ACHN (cell line): Measurements from ENCODE around the gene INTS6.

Experiments used
- DNase-seq: peaks from one replicate; pipeline ENCODE4 v3.0.0-alpha.2; 2015
- in situ Hi-C: cut with HindIII; loops from 2 replicates; pipeline ENCODE4 v1.10.0; 2017; ENCODE audit warnings: low sequenced_read_pairs, low pct_ligation_motif_present, low pct_unique_long_range_greater_than_20kb

The INTS6 gene

GRCh38 chr13:51360489-51360888 is 92.3 kb downstream of the INTS6 start:
- in situ Hi-C loops = no loop called here
- no peak for DNase-seq

GRCh38 chr13:51359352-51359751 is 93.5 kb downstream of the INTS6 start:
- DNase-seq = no peak
- in situ Hi-C loops = no loop called here

GRCh38 chr13:51357928-51358595 is 94.8 kb downstream of the INTS6 start:
- in situ Hi-C loops = no loop called here
- DNase-seq = no peak

GRCh38 chr13:51355217-51355616 is 97.6 kb downstream of the INTS6 start:
- in situ Hi-C loops = no loop called here
- DNase-seq = no peak

GRCh38 chr13:51349016-51349415 is 103.8 kb downstream of the INTS6 start:
- in situ Hi-C loops = no loop called here
- DNase-seq = no peak

- no peak for DNase-seq
- in situ Hi-C loops = no loop called here
Observed at GRCh38 chr13:51348069-51348967, 104.5 kb downstream of the INTS6 start.

GRCh38 chr13:51347099-51347498 is 105.7 kb downstream of the INTS6 start:
- no peak for DNase-seq
- in situ Hi-C loops = no loop called here

GRCh38 chr13:51346397-51346796 is 106.4 kb downstream of the INTS6 start:
- DNase-seq = no peak
- in situ Hi-C loops = no loop called here

- no peak for DNase-seq
- in situ Hi-C loops = no loop called here
Observed at GRCh38 chr13:51343475-51343874, 109.4 kb downstream of the INTS6 start.

GRCh38 chr13:51342706-51343105 is 110.1 kb downstream of the INTS6 start:
- in situ Hi-C loops = no loop called here
- DNase-seq = no peak

GRCh38 chr13:51341791-51342190 is 111.0 kb downstream of the INTS6 start:
- no peak for DNase-seq

GRCh38 chr13:51341232-51341631 is 111.6 kb downstream of the INTS6 start:
- DNase-seq = no peak
- in situ Hi-C loops = no loop called here

More at GRCh38 chr13:51341791-51342190, 111.0 kb downstream of the INTS6 start:
- in situ Hi-C loops = no loop called here

GRCh38 chr13:51339952-51340732 is 112.7 kb downstream of the INTS6 start:
- in situ Hi-C loops = no loop called here
- no peak for DNase-seq

GRCh38 chr13:51339354-51339753 is 113.5 kb downstream of the INTS6 start, which contains the start of gene SERPINE3:
SERPINE3 (plus strand) TSS chr13:51339691; CDS start chr13:51341092, 1,401 bp downstream.
- DNase-seq = no peak
- in situ Hi-C loops = no loop called here

- in situ Hi-C loops = no loop called here
Observed at GRCh38 chr13:51336746-51337145, 116.1 kb downstream of the INTS6 start.

GRCh38 chr13:51333826-51334225 is 119.0 kb downstream of the INTS6 start:
- in situ Hi-C loops = no loop called here

More at GRCh38 chr13:51336746-51337145, 116.1 kb downstream of the INTS6 start:
- no peak for DNase-seq

GRCh38 chr13:51333421-51333820 is 119.4 kb downstream of the INTS6 start:
- no peak for DNase-seq
- in situ Hi-C loops = no loop called here

More at GRCh38 chr13:51333826-51334225, 119.0 kb downstream of the INTS6 start:
- no peak for DNase-seq

GRCh38 chr13:51332566-51333361 is 120.1 kb downstream of the INTS6 start:
- no peak for DNase-seq
- in situ Hi-C loops = no loop called here
